A549 (cell line): ENCODE results near the gene CPTP. TPM values are rescaled to one million over a fixed set of nuclear protein-coding genes. Genes with fewer than 3 reads are reported as not detected.

ENCODE experiments used
- ATAC-seq, 2 experiments: fragments of 200-7000 bp in 1 of 2; fragments of >200 bp in 1 of 2; cut with Nextera tagmentation in 1 of 2; cut with Tn5 transposase in 1 of 2; 3 replicates each; pipeline versions ENCODE4 v1.8.0 to v1.9.1; 2018 to 2020; ENCODE audit warnings: mild to moderate bottlenecking in 1 of 2, moderate library complexity in 1 of 2
- CTCF ChIA-PET: fragments of 300-600 bp; sonication (Branson Sonifier 250); formaldehyde crosslinking; extraction: SDS; loops from one replicate; lab custom pipeline; 2021; ENCODE audit warnings: antibody characterized with exemption, inconsistent platforms; lab: Yijun Ruan, JAX
- POLR2A ChIA-PET: fragments of 350-600 bp; formaldehyde crosslinking; extraction: SDS; loops from one replicate; lab custom pipeline; 2021; ENCODE audit warnings: antibody characterized with exemption, inconsistent platforms; lab: Yijun Ruan, JAX
- DNase-seq, 2 experiments: peaks; one replicate each; pipeline versions ENCODE4 v3.0.0 to v3.0.0-alpha.2; 2011 to 2016; ENCODE audit warnings: low read depth in 1 of 2, low spot score in 1 of 2
- FAIRE-seq: peaks from 2 replicates; lab custom pipeline; 2011; peaks lifted over from hg19 to GRCh38; lab: Jason Lieb, UNC
- H3K27ac ChIP-seq, 2 experiments: fragments of >200 bp; sonication (Bioruptor Twin); formaldehyde crosslinking; 3 replicates each; pipeline ENCODE4 v1.5.1; 2016 to 2017
- H3K4me1 ChIP-seq: fragments of >200 bp; sonication (Bioruptor Twin); formaldehyde crosslinking; 3 replicates; pipeline ENCODE4 v1.6.1; 2016
- H3K4me2 ChIP-seq: fragments of >200 bp; sonication (Bioruptor Twin); formaldehyde crosslinking; 3 replicates; pipeline ENCODE4 v1.6.1; 2016
- H3K4me3 ChIP-seq: fragments of >200 bp; sonication (Bioruptor Twin); formaldehyde crosslinking; 3 replicates; pipeline ENCODE4 v1.5.1; 2016
- H3K9me3 ChIP-seq: fragments of >200 bp; sonication (Bioruptor Twin); formaldehyde crosslinking; 3 replicates; pipeline ENCODE4 v1.6.1; 2016
- BHLHE40 ChIP-seq: IDR thresholded peaks from 2 replicates; pipeline ENCODE4 v1.6.1; 2012; ENCODE audit warnings: low read depth, low read length, inconsistent platforms
- CHD2 ChIP-seq: fragments of 150-350 bp; IDR thresholded peaks from 2 replicates; pipeline ENCODE4 v1.6.1; 2014; ENCODE audit warnings: low read length; ENCODE audit not compliant: partially characterized antibody
- CHD4 ChIP-seq: fragments of 200-600 bp; sonication (generic); IDR thresholded peaks from 2 replicates; pipeline ENCODE4 v1.6.1; 2016; ENCODE audit warnings: antibody characterized with exemption, mild to moderate bottlenecking, borderline replicate concordance
- E2F6 ChIP-seq: IDR thresholded peaks from 2 replicates; pipeline ENCODE4 v1.6.1; 2012; ENCODE audit warnings: low read depth, borderline replicate concordance
- EHF ChIP-seq: fragments of 250-450 bp; sonication (Bioruptor Pico); IDR thresholded peaks from 2 replicates; pipeline ENCODE4 v1.5.0; 2020; ENCODE audit warnings: mild to moderate bottlenecking
- ELK1 ChIP-seq: fragments of 150-350 bp; IDR thresholded peaks from 2 replicates; pipeline ENCODE4 v1.6.1; 2014; ENCODE audit warnings: low read depth, mild to moderate bottlenecking, low read length
- ESRRA ChIP-seq: fragments of 150-350 bp; IDR thresholded peaks from 2 replicates; pipeline ENCODE4 v1.6.1; 2014; ENCODE audit warnings: mild to moderate bottlenecking, low read length, borderline replicate concordance
- GATA3 ChIP-seq: IDR thresholded peaks from 2 replicates; pipeline ENCODE4 v1.6.1; 2012; ENCODE audit warnings: borderline replicate concordance
- HDAC2 ChIP-seq: fragments of 200-600 bp; sonication (generic); IDR thresholded peaks from 2 replicates; pipeline ENCODE4 v1.6.1; 2016
- HEYL ChIP-seq: fragments of 250-450 bp; sonication (Bioruptor Pico); IDR thresholded peaks from 2 replicates; pipeline ENCODE4 v1.8.0; 2021; ENCODE audit warnings: mild to moderate bottlenecking, moderate library complexity
- HOXA7 ChIP-seq: fragments of 250-450 bp; sonication (Bioruptor Pico); IDR thresholded peaks from 2 replicates; pipeline ENCODE4 v1.5.0; 2020; ENCODE audit warnings: mild to moderate bottlenecking, moderate library complexity
- KDM5A ChIP-seq: fragments of 200-600 bp; sonication (generic); IDR thresholded peaks from 2 replicates; pipeline ENCODE4 v1.6.1; 2016; ENCODE audit warnings: antibody characterized with exemption, mild to moderate bottlenecking
- MAFK ChIP-seq: fragments of 450-650 bp; IDR thresholded peaks from 2 replicates; pipeline ENCODE4 v1.6.1; 2014; ENCODE audit not compliant: partially characterized antibody
- MYC ChIP-seq: IDR thresholded peaks from 2 replicates; pipeline ENCODE4 v1.6.1; 2012; ENCODE audit warnings: mild to moderate bottlenecking, inconsistent platforms, low read length, improper control_type of control experiment, borderline replicate concordance
- NPAS2 ChIP-seq: fragments of 250-450 bp; sonication (Bioruptor Pico); IDR thresholded peaks from 2 replicates; pipeline ENCODE4 v1.8.0; 2022; ENCODE audit warnings: mild to moderate bottlenecking, moderate library complexity, borderline replicate concordance
- NR3C1 ChIP-seq: fragments of >200 bp; sonication (Bioruptor Twin); formaldehyde crosslinking; IDR thresholded peaks from 3 replicates; pipeline ENCODE4 v1.6.1; 2017
- POLR2A ChIP-seq: IDR thresholded peaks from 2 replicates; pipeline ENCODE4 v1.6.1; 2012; ENCODE audit warnings: mild to moderate bottlenecking, low read length
- POLR2AphosphoS2 ChIP-seq: conservative IDR thresholded peaks from 2 replicates; pipeline ENCODE4 v1.6.1; 2012; ENCODE audit warnings: low read length, improper control_type of control experiment, inconsistent platforms
- REST ChIP-seq: fragments of 200-600 bp; sonication (generic); IDR thresholded peaks from 2 replicates; pipeline ENCODE4 v1.6.1; 2016; ENCODE audit warnings: antibody characterized with exemption, mild to moderate bottlenecking, moderate library complexity
- TP53 ChIP-seq: fragments of 250-450 bp; sonication (Bioruptor Pico); IDR thresholded peaks from 2 replicates; pipeline ENCODE4 v1.5.0; 2021; ENCODE audit warnings: mild to moderate bottlenecking, moderate library complexity
- ZC3H11A ChIP-seq: fragments of 450-650 bp; IDR thresholded peaks from 2 replicates; pipeline ENCODE4 v1.6.1; 2014; ENCODE audit warnings: antibody characterized with exemption, mild to moderate bottlenecking
- ZNF302 ChIP-seq: fragments of 250-450 bp; sonication (Bioruptor Pico); IDR thresholded peaks from 2 replicates; pipeline ENCODE4 v1.9.0; 2021; ENCODE audit warnings: inconsistent platforms, mild to moderate bottlenecking, moderate library complexity
- WGBS: methylation state at CpG from one replicate; pipeline ENCODE4 v1.1.6; 2017; ENCODE audit errors: missing lambda C conversion rate; 5-methylcytosine and 5-hydroxymethylcytosine counted together
- polyA plus RNA-seq, 4 experiments: library from polyadenylated mRNA; depleted of rRNA in 3 of 4; stranded (reverse); fragments of >200 nt; fragmentation: RNase III in 1 of 4; extraction: RNeasy Plus Mini Kit Qiagen cat#74134 plus additional on column Dnase treatment in 1 of 4; gene quantifications; 2 replicates in 3 of 4; 3 replicates in 1 of 4; pipeline ENCODE4 v1.2.3, GENCODE V29; 2011 to 2017

Gene CPTP
- polyA plus RNA-seq, 2 of the 4 experiments (the other 2 are of a cell fraction) = 4.3 to 11.9 TPM

GRCh38 chr1:1297802-1298424 is 26.7 kb upstream of the CPTP start:
- CTCF ChIA-PET = no interaction called here
- 97% methylated on average over 6 of the region's 31 CpGs for WGBS

GRCh38 chr1:1298861-1299685 is 25.5 kb upstream of the CPTP start:
- POLR2A ChIA-PET = no interaction called here
- H3K9me3 ChIP-seq = no peaks in the 10 kb centered on the region
- no peak for ATAC-seq
- 91% methylated on average over 13 of the region's 30 CpGs for WGBS
- DNase-seq = no peak
- no peak for FAIRE-seq
- no peak overlapping the region for H3K4me3 ChIP-seq
- CTCF ChIA-PET = interaction anchor here (1.0 to 2.8 kb wide), 3 partner anchors 8 to 235 kb away, joined by 3 to 18 read pairs (median 9); no protein-coding TSS in a partner anchor
- H3K4me1 ChIP-seq = peaks cover 2% of the 10 kb centered on the region; the same call in 2 of the 3 replicates
- no peak for TF ChIP-seq NPAS2 (CRISPR knock-in tag)
- peak; percentile 79 for TF ChIP-seq REST
- no peak for TF ChIP-seq NR3C1
- no peak overlapping the region for H3K4me2 ChIP-seq
- H3K27ac ChIP-seq = no peak overlapping the region

More at GRCh38 chr1:1297802-1298424, 26.7 kb upstream of the CPTP start:
- DNase-seq (no peak), FAIRE-seq (no peak), ATAC-seq (no peak)
- Histone ChIP-seq H3K9me3 (no peaks in the 10 kb centered on the region), H3K4me1 (no peaks in the 10 kb centered on the region), H3K4me3 (no peak overlapping the region), H3K4me2 (no peak overlapping the region), H3K27ac (no peak overlapping the region)
- TF ChIP-seq HEYL (CRISPR knock-in tag) = no peak
- POLR2A ChIA-PET = no interaction called here

- 79% methylated on average over 20 of the region's 22 CpGs for WGBS
- Histone ChIP-seq H3K9me3 (no peaks in the 10 kb centered on the region), H3K4me3 (no peak overlapping the region), H3K27ac (no peak overlapping the region), H3K4me1 (peaks cover 10% of the 10 kb centered on the region), H3K4me2 (no peak overlapping the region)
- no peak for TF ChIP-seq ZNF302 (CRISPR knock-in tag)
- TF ChIP-seq ESRRA = no peak
- TF ChIP-seq CHD2 = no peak
- TF ChIP-seq MAFK = no peak
- TF ChIP-seq ELK1 = no peak
- no peak for TF ChIP-seq POLR2A
- TF ChIP-seq ZC3H11A = no peak
- no peak for TF ChIP-seq HDAC2
- no peak for TF ChIP-seq BHLHE40
- no peak for TF ChIP-seq KDM5A
- no peak for TF ChIP-seq E2F6
- no peak for TF ChIP-seq EHF (CRISPR knock-in tag)
- no peak for TF ChIP-seq POLR2AphosphoS2
- TF ChIP-seq HOXA7 (CRISPR knock-in tag) = no peak
- no peak for TF ChIP-seq TP53 (CRISPR knock-in tag)
- TF ChIP-seq MYC = no peak
- TF ChIP-seq GATA3 = no peak
- no peak for TF ChIP-seq CHD4
- peak; percentile 40 to 60; a peak in 3 of 6 replicates for ATAC-seq
- DNase-seq = no peak
- POLR2A ChIA-PET = no interaction called here
- no peak for FAIRE-seq
- CTCF ChIA-PET = interaction anchor here (0.6 to 2.8 kb wide), 4 partner anchors 9 to 394 kb away, joined by 3 to 18 read pairs (median 6); no protein-coding TSS in a partner anchor
Observed at GRCh38 chr1:1299686-1300351, 24.8 kb upstream of the CPTP start.
